Brain microvascular endothelial cell (primary cell): ENCODE measurements around the gene C19orf47.

Source experiments
- DNase-seq: peaks from one replicate; pipeline ENCODE4 v3.0.0-alpha.2; 2020
- H3K27ac ChIP-seq: fragments of 250-450 bp; sonication (Bioruptor Pico); 2 replicates; pipeline ENCODE4 v1.5.1; 2020; ENCODE audit warnings: mild to moderate bottlenecking, moderate library complexity
- H3K27me3 ChIP-seq: fragments of 250-450 bp; sonication (Bioruptor Pico); replicated peaks from 2 replicates; pipeline ENCODE4 v1.5.1; 2020; ENCODE audit warnings: mild to moderate bottlenecking
- H3K36me3 ChIP-seq: fragments of 250-450 bp; sonication (Bioruptor Pico); replicated peaks from 2 replicates; pipeline ENCODE4 v1.5.1; 2020; ENCODE audit warnings: mild to moderate bottlenecking
- H3K4me3 ChIP-seq: 2 replicates; pipeline ENCODE4 v1.5.1; 2011; ENCODE audit warnings: low read depth, mild to moderate bottlenecking, control low read depth, low read length, moderate library complexity
- in situ Hi-C: cut with HindIII; loops from 2 replicates; pipeline ENCODE4 v1.10.0; 2017; ENCODE audit warnings: low sequenced_read_pairs, low pct_ligation_motif_present
- TF ChIP-seq, protein P1 (sequence below): IDR thresholded peaks from 2 replicates; pipeline ENCODE4 v1.5.1; 2011; ENCODE audit warnings: low read depth, mild to moderate bottlenecking, moderate library complexity, low read length, control low read depth, inconsistent platforms; ENCODE audit errors: missing control alignments

The C19orf47 gene

DNA sequence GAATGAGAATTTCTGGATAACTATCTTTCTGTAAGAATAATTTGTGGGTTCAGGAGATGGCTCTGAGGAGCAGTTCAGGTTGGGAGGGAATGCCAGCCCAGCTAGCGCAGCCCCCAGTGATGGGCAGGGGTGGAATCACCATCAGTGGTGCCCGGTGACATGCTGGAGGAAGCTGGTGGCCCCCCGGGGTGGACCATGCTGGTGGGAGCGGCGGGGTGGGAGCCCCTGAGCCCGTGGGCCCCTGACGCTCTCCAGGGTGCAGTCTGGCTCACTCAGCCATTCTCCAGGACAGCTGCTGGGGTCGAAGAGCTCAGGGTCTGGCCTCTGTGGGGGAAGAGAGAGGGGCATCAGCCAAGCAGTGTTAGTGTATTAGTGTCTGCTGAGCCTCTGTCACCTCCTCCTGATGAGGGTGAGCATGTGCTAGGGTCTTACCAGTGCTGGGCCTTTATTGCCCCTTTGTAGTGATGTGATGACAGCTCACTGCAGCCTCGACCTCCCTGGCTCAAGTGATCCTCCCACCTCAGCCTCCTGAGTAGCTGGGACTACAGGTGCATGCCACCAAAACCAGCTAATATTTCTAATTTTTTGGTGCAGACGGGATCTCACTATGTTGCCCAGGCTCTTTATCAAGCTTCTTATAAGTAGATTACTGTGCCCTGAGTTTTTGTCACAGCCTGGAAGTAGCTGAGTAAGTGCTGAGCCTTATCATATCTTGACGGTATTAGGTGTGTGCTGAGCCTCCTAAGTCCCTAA is 31.4 kb upstream of the C19orf47 start:
- Histone ChIP-seq H3K27ac (no peak overlapping the region), H3K27me3 (no peaks in the 10 kb centered on the region), H3K36me3 (peaks cover 15% of the 10 kb centered on the region), H3K4me3 (no peak overlapping the region)
- TF ChIP-seq, protein P1, sequence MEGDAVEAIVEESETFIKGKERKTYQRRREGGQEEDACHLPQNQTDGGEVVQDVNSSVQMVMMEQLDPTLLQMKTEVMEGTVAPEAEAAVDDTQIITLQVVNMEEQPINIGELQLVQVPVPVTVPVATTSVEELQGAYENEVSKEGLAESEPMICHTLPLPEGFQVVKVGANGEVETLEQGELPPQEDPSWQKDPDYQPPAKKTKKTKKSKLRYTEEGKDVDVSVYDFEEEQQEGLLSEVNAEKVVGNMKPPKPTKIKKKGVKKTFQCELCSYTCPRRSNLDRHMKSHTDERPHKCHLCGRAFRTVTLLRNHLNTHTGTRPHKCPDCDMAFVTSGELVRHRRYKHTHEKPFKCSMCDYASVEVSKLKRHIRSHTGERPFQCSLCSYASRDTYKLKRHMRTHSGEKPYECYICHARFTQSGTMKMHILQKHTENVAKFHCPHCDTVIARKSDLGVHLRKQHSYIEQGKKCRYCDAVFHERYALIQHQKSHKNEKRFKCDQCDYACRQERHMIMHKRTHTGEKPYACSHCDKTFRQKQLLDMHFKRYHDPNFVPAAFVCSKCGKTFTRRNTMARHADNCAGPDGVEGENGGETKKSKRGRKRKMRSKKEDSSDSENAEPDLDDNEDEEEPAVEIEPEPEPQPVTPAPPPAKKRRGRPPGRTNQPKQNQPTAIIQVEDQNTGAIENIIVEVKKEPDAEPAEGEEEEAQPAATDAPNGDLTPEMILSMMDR = no peak
- no peak for DNase-seq
- in situ Hi-C loops = no loop called here

GRCh38 chr19:40378509-40378908 is 30.3 kb upstream of the C19orf47 start:
- DNase-seq = no peak
- no peak overlapping the region for H3K27ac ChIP-seq
- in situ Hi-C loops = no loop called here
- H3K4me3 ChIP-seq = no peak overlapping the region
- peaks cover 21% of the 10 kb centered on the region for H3K36me3 ChIP-seq
- no peaks in the 10 kb centered on the region for H3K27me3 ChIP-seq
- TF ChIP-seq, protein P1 = no peak

- TF ChIP-seq, protein P1 = no peak
Measured at GRCh38 chr19:40377876-40378385, 29.7 kb upstream of the C19orf47 start.

DNA sequence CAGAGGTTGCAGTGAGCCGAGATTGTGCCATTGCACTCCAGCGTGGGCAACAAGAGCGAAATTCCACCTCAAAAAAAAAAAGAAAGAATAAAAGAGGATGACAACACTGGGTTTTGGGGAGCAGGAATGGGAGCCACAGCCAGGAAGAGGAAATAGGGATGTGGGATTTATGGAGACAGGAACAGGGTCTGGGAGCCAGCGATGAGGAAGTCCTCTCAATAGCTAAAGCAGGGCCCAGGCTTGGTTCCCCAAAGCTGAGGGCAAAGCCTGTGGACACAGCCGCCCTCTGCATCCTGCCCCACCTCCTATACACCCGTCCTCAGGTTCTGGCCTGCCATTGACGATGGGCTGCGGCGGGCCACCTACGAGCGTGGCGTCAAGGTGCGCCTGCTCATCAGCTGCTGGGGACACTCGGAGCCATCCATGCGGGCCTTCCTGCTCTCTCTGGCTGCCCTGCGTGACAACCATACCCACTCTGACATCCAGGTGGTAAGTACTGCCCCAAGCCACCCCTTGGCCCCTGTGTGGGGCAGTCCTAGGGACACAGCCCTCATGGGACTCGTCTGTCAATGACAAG is 28.2 kb upstream of the C19orf47 start:
- H3K27ac ChIP-seq = no peak overlapping the region
- TF ChIP-seq, protein P1 = no peak
- in situ Hi-C loops = no loop called here
- no peak for DNase-seq
- no peak overlapping the region for H3K4me3 ChIP-seq
- H3K27me3 ChIP-seq = no peaks in the 10 kb centered on the region
- H3K36me3 ChIP-seq = peaks cover 33% of the 10 kb centered on the region

More at GRCh38 chr19:40377876-40378385, 29.7 kb upstream of the C19orf47 start:
- no peak overlapping the region for H3K27ac ChIP-seq
- no peaks in the 10 kb centered on the region for H3K27me3 ChIP-seq
- peaks cover 23% of the 10 kb centered on the region for H3K36me3 ChIP-seq
- in situ Hi-C loops = no loop called here
- no peak for DNase-seq
- H3K4me3 ChIP-seq = no peak overlapping the region

DNA sequence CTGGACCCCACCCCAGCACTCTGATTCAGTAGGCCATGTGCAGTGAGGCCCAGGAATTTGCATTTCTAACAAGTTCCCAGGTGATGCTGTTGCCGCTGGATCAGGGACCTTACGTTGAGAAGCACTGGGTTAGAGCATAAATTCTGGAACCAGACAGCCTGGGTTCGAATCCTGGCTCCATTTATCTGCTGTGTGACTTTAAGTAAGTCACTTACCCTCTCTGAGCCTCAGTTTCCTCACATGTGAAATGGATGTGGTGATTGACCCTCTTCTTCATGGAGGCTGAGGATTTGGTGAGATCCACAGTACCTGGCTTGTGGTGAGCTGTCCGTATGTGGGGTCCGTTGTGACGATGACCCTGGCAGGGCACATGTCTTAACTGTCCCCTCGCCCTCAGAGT is 25.9 kb upstream of the C19orf47 start:
- H3K36me3 ChIP-seq = peaks cover 38% of the 10 kb centered on the region
- no peak overlapping the region for H3K27ac ChIP-seq
- H3K27me3 ChIP-seq = no peaks in the 10 kb centered on the region
- no peak overlapping the region for H3K4me3 ChIP-seq
- TF ChIP-seq, protein P1 = no peak
- in situ Hi-C loops = no loop called here
- DNase-seq = no peak
